HG02981 (cell line): ENCODE data around the gene ARHGEF33.

Experiments
- ATAC-seq: cut with Tn5 transposase; IDR thresholded peaks from one replicate; pipeline ENCODE4 v1.9.1; 2021; ENCODE audit warnings: mild to moderate bottlenecking, moderate library complexity; ENCODE audit not compliant: unreplicated experiment

The ARHGEF33 gene

DNA sequence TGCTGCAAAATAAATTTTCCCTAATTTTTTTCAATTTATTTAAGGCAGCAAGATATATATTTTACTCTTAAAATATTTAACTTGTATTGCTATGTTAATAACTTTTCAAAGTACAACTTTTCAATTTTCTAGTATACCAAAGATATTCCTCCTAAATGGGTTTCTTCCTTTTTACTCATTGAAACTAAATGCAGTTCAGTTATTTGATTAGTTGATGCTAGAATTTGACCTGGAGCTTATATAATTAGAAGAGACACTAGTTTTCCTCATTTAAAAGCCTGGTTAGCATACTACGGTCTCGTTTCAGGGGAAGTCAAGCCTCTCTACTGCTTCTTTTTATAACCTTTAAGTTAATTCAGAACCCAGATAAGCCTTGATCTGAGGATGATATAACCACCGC lies at the start of gene ARHGEF33:
Gene ARHGEF33, plus strand, starts transcription at position 301 of the 400 bp plus-strand sequence. CDS start 29,573 bp downstream, outside the sequence.
- ATAC-seq = no peak

DNA sequence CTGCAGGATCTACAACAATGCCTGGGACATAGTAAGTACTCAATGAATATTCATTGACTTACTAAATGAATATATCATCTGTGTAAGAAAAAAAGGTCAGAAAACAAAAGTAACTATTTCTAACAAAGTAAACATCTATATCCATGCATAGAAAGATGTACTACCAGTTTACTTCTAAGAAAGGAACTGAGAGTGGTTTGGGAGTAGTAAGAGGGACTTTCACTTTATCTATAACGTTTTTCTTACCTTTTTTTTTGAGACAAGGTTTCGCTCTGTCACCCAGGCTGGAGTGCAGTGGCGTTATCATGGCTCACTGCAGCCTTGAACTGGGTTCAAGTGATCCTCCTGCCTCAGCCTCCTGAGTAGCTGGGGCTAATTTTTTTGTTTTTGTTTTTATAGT lies 39.6 kb upstream of the ARHGEF33 start:
- peak; percentile 68 for ATAC-seq

DNA sequence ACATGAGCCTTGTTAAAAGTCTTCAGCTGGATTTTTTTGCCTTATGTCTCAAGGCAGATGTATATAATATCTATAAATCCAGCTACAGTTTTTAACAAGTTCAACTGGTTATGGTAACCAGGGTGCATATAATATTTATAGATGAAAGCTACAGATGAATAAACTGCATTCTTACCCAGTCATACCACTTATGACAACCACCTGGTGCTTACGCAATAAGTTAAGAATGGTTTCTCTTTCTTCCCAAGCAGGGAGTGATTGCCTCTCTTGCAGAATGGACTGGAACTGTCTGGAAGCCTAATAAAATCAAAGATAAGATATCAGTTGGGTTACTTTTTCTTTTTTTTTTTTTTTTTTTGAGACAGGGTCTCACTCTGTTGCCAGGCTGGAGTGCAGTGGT lies 33.5 kb upstream of the ARHGEF33 start:
- no peak for ATAC-seq

DNA sequence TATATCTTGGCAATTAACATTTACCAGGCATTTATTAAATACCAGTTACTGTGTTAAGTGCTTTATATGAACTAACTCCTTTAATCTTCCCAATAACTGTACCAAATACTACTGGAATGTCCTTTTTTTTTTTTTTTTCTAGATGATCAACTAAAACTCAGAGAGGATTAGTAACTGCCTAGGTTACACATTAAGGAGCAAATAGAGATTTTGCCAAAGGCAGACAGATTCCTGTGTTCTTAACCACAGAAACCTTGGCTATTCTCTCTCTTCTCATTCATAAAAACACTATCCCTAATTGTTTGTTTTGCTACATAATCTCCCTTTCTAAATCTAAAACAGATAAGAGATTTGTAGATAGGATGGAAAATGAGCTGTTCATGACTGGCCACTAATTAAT lies 27.2 kb upstream of the ARHGEF33 start:
- ATAC-seq = no peak

DNA sequence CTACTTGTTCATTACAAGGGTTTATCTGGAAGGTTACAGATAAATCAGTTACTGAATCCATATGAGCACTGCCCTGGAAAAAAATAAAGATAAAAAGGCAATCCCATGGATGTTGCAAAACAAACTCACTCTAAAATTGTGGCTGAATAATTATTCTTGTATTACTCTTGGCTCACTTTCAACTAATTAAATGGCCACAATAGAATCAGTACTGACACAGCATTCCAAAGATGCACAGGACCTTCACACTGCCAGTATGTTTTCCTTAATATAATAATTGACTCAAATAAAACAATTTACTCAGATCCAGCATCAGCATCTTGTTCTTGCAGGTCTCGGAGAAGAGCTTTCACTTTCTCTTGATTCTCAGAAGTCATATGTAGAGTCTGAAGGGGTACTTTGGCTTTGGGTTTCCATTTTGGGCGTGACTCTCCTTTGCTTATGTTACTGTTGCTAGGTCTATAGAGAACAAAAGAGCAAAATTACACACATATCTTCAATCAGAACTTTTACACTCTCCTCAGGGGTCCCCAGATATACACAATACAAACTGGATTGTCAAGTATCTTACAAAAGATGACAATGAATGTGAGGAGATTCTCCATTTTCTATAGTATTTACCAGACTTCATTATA lies 26.5 kb upstream of the ARHGEF33 start:
- no peak for ATAC-seq

DNA sequence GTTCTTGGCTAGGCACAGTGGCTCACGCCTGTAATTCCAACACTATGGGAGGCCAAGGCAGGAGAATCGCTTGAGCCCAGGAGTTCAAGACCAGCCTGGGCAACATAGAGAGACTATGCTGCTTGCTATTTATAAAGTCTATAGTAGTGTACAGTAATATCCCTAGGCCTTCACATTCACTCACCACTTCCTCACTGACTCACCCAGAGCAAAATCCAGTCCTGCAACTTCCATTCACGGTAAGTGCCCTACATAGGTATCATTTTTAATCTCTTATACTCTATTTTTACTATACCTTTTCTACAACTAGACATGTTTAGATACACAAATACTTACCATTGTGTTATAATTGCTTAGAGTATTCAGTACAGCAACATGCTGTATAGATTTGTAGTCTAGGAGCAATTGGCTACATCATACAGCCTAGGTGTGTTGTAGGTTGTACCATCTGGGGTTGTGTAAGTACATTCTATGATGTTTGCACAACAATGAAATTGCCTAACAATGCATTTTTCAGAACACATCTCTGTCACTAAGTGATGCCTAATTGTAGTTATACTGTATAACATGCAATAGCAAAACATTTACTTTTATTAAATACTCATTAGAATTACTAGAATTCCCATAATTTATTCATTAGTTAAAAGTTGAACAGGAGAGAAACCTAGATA lies 22.8 kb upstream of the ARHGEF33 start:
- ATAC-seq = no peak

DNA sequence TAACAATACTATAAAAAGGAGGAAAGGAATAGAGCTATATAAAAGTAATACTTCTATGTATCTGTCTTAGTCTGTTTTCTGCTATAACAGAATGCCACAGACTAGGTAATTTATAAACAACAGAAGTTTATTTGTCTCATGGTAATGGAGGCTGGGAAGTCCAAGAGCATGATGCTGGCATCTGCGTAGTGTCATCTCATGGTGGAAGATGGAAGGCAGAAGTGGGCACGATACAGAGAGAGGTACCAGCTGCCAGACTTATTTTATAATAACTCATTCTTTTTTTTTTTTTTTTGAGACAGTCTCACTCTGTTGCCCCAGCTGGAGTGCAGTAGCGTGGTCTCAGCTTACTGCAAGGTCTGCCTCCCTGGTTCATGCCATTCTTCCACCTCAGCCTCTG lies 18.2 kb upstream of the ARHGEF33 start:
- no peak for ATAC-seq

DNA sequence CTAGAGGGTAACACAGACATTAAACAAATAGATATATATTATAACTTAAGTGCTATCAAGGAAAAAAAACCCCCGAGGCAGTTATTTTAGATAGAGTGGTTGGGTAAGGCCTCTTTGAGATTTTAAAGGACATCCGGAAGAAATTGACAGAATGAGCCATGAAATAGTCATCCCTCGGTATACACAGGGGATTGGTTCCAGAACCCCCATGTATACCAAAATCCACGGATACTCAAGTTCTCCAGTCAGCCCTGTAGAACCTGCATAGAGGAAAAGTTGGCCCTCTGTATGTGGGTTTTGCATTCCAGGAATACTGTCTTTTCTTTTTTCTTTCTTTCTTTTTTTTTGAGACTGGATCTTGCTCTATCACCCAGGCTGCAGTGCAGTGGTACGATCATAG lies 15.9 kb upstream of the ARHGEF33 start:
- ATAC-seq = no peak

DNA sequence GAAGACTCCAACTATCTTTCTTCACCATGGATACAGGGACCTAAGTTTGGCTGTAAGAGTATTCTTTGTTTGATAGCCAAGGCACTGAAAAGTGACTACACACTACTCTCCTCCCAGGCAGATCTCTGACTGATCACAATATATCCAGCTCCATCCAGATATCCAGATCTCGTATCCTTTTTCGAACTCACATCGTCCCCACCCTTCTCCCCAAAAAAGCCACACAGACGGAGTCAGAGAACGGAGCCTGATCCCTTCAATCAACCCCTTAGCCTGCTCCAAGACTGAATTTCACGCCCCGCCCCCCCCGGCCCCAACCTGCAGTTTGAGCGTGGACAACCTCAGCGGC lies 14.5 kb upstream of the ARHGEF33 start:
- no peak for ATAC-seq

DNA sequence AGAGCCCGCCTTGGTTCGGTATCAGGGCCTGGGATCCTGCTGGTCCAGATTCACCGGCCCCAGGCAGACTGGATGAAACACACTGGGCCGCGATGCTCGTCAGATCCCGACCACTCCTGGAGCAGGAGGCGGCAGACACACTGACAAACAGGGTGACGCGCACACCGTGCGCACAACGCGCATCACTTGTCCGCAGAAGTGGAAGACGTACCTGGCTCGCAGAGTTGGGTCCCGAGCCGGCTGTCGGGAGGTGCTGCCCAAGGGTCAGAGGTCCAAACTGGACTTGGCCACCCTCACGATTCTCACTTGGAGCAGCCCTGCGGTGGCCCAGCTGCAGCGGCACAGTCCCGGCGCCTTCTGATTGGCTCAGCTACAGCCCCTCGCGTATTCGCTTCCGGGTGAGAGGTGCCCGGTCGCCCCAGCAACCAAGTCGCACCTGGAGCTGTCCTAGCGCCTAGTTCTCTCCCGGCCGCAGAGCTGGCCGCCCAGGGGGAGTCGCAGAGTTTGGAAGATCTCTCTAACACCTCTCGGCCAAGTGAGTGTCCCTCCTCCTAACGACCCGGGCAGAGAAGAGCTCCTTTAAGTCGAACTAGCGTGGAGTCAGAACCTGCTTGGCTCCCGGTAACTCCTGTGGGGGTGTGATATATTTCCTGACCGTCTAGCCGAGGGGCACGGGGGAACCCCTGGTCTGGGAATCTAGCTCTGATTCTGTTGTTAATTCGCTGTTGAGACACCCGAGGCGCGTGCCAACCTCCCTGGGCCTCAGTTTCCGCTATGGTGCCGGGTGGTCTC lies 13.9 kb upstream of the ARHGEF33 start, which contains the start of the genes DHX57 and MORN2:
Gene DHX57, minus strand, starts transcription at position 359 of the 792 bp plus-strand sequence. CDS start 7,529 bp downstream, outside the sequence.
Gene MORN2, plus strand, starts transcription at position 401 of the 792 bp plus-strand sequence.
- peak; percentile 100 for ATAC-seq

DNA sequence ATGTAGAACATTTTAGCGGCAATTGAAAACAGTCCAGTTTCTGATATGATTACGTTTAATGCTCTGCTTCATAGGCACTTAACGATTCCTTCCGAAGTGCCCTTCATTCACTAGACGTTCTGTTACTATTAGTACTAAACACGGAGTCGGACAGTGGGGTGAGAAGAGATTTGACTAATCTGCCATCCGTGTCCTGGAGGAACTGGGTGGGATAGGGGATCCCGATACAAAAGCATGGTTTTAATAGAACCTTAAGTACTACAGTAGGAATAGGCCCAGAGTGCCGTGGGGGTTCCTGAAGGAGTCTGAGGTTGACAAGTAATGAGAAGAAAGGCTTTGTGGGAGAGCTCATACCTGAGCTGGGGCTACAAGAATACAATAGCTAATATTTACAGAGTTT lies 13.3 kb upstream of the ARHGEF33 start:
- ATAC-seq = no peak

DNA sequence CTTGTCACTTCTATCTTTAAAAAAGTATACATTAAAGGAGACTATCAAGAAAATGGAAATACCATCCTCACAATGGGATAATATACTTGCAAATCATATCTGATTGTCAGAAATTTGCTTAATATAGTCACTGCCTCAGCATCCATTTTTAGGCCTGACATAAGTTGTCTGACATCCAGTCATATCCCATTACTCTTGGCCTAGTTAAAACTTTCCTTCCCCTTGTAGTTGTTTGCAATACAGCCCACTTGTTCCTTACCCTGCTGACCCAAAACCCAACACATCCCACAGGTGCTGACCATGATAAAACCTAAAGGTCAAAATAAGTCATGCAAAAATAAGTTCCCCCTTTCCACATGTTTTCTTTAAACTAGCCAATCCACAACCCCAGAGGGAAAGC lies 3.6 kb upstream of the ARHGEF33 start:
- no peak for ATAC-seq

DNA sequence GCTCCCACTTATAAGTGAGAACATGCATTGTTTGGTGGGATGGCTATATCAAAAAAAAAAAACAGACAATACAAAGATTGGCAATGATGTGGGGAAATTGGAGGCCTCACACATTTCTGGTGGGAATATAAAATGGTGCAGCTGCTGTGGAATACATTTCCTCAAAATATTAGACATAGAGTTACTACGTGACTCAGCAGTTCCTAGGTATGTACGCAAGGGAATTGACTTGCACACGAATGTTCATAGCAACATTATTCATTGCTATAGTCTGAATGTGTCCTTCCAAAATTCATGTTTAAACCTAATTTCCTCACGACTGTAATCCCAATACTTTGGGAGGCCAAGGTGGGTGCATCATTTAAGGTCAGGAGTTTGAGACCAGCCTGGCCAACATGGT lies 2.3 kb upstream of the ARHGEF33 start:
- no peak for ATAC-seq

DNA sequence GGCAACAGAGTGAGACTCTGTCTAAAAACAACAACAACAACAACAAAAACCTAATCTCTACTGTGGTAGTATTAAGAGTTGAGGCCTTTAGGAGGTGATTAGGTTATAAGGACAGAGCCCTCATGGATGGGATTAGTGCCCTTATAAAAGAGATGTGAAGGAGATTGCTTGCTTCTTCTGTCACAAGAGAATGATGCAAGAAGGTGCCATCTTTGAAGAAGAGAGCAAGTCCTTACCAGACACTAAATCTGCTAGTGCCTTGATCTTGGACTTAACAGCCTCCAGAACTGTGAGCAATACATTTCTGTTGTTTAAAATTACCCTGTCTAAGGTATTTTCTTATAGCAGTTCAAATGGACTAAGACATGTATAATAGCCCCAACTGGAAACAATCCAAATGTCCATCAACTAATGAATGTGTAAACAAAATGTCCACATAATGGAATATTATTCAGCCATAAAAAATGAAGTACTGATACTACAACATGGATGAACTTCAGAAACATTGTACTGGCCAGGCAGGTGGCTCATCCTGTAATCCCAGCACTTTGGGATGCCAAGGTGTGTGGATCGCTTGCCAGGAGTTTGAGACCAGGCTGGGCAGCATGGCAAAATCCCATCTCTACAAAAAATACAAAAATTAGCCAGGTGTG lies 1.6 kb upstream of the ARHGEF33 start:
- ATAC-seq = no peak

DNA sequence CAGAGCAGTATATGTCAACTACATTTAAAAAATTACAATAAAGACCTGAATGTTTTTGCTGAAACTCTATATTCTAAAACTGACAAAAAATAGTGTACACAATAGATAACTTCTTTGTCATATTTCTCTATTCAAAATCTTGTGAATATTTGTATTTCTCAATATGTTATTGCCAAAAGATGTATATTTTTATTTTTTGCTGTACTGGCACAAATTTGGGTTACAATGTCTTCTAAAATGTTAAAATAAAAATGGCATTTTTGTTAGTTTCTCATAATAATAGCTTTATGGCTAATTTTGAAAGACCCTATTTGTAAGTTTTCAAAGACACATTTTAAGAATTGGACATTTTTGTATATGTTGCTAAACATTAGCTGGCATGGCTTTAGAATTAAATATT lies 630 bp upstream of the ARHGEF33 start:
- no peak for ATAC-seq

DNA sequence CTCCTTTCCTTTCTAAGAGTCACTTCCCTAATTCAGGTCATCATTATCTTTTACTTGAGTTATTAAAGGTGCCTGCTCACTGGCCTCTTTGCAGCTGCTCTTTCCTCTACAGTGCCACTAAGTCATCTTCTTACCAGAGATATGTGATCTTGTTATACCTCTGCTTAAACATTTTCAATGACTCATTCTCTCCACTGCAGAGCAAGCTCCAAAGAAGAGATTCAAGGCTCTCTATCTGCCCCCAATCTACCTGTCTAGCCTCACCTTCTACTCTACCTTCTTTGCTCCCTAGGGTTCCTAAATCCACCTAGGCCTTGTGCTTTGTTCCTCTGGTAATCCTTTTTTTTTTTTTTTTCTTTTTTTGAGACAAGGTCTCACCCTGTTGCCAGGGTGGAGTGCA lies 3.1 kb downstream of the ARHGEF33 start:
- no peak for ATAC-seq

DNA sequence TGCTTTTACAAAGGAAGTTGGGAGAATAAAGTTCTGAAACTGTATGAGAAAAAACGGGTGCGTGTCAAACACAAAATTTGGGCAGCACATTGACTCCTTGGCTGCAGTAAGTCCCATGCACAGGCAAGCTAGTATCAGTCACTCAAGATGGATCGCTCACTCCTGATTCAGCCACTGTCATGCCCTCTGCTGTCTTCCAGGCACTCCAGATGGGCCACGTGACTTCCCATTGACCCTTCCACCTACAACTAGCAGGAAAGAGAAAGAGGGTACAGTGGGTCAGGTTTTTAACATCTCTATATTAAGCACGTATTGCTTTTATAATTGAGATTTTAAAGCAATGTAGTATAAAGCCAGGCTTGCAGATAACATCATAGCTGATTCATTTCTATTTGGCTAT lies 8.6 kb downstream of the ARHGEF33 start:
- no peak for ATAC-seq

DNA sequence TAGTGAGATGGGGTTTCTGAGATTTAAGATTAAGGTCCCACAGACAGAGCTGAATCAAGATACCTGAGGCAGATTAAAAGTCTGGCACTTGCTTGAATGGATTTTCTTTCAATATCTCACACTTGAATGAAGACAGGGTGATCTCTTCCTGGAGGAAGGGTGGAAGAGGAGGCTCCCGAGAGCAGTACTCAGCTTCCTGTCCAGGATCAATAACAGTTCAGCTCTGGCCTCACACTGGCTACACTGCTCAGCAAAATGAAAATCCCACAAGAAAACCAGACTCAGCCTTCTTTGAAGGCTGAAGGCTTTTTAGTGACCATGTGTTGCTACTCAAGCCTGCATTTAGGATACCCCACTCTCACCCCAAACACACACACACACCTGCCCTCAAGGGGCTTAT lies 11.1 kb downstream of the ARHGEF33 start:
- ATAC-seq = no peak

DNA sequence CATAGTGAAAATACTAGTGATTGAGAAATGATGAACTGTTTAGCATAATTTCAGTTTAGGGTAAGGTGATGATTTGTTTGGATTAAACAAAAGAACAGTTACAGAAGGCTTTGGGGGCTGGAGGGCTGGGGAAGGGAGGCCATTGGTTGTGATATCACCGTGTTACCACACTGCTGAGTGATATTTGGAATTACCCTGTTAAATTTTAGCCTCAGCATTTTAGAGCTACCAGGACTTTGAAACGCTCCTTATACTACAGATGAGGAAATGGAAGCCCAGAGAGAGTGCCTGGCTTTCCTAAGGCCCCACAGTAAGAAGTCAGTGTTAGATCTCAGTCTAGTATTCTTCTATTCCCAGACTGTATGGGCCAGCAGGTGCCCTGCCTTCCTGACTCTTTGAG lies 15.6 kb downstream of the ARHGEF33 start:
- ATAC-seq = no peak

DNA sequence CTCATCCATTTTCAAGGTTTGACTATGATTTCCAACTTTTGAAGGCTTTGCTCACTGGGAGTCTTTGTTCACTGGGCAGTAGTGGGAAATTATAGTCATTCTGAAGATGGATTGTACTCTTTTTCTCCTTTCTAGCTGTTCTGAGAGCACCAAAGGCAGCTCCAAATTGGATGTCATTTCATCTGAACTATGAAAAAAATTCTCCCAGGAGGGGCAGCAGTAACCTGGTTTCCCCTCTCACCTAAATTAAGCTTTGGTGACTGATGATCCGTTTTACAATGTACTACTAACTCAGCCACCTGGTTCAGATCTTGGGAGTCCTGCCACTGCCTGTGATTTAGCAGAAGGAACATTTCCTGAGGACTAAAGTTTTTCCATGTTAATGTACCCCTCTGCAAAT lies 17.6 kb downstream of the ARHGEF33 start:
- no peak for ATAC-seq
